ENCODE measurements around the gene NT5DC1.
A peak's percentile ranks its signal among the peaks of the same experiment; 100 is the strongest.

Gene NT5DC1

GRCh38 chr6:116136933-116137340 is 36.3 kb downstream of the NT5DC1 start:
- no peak for DNase-seq (ENCODE audit: low spot score)

- DNase-seq (ENCODE audit: low spot score): peak; percentile 10
Observed at GRCh38 chr6:116139917-116140316, 39.3 kb downstream of the NT5DC1 start.

- no peak for DNase-seq (ENCODE audit: low spot score)
Observed at GRCh38 chr6:116144605-116145004, 44.0 kb downstream of the NT5DC1 start.

GRCh38 chr6:116145803-116146675 is 45.4 kb downstream of the NT5DC1 start:
- DNase-seq (ENCODE audit: low spot score): no peak

- no peak for DNase-seq (ENCODE audit: low spot score)
Observed at GRCh38 chr6:116152620-116153019, 52.0 kb downstream of the NT5DC1 start.

- no peak for DNase-seq (ENCODE audit: low spot score)
Observed at GRCh38 chr6:116154887-116155286, 54.2 kb downstream of the NT5DC1 start.

GRCh38 chr6:116156405-116157326 is 56.0 kb downstream of the NT5DC1 start:
- no peak for DNase-seq (ENCODE audit: low spot score)

GRCh38 chr6:116157391-116157790 is 56.7 kb downstream of the NT5DC1 start:
- no peak for DNase-seq (ENCODE audit: low spot score)

- no peak for DNase-seq (ENCODE audit: low spot score)
Observed at GRCh38 chr6:116158641-116159040, 58.0 kb downstream of the NT5DC1 start.

- no peak for DNase-seq (ENCODE audit: low spot score)
Observed at GRCh38 chr6:116159782-116160524, 59.3 kb downstream of the NT5DC1 start.

- no peak for DNase-seq (ENCODE audit: low spot score)
Observed at GRCh38 chr6:116165596-116165995, 64.9 kb downstream of the NT5DC1 start.

- DNase-seq (ENCODE audit: low spot score): no peak
Observed at GRCh38 chr6:116166369-116166768, 65.7 kb downstream of the NT5DC1 start.

- DNase-seq (ENCODE audit: low spot score): no peak
Observed at GRCh38 chr6:116168148-116168547, 67.5 kb downstream of the NT5DC1 start.

GRCh38 chr6:116169880-116170279 is 69.2 kb downstream of the NT5DC1 start:
- no peak for DNase-seq (ENCODE audit: low spot score)

- DNase-seq (ENCODE audit: low spot score): no peak
Observed at GRCh38 chr6:116170358-116171057, 69.9 kb downstream of the NT5DC1 start.

- no peak for DNase-seq (ENCODE audit: low spot score)
Observed at GRCh38 chr6:116173928-116174327, 73.3 kb downstream of the NT5DC1 start.

GRCh38 chr6:116175344-116175743 is 74.7 kb downstream of the NT5DC1 start:
- no peak for DNase-seq (ENCODE audit: low spot score)

GRCh38 chr6:116176596-116176995 is 75.9 kb downstream of the NT5DC1 start:
- DNase-seq (ENCODE audit: low spot score): no peak

- no peak for DNase-seq (ENCODE audit: low spot score)
Observed at GRCh38 chr6:116180375-116180774, 79.7 kb downstream of the NT5DC1 start.

GRCh38 chr6:116189472-116189871 is 88.8 kb downstream of the NT5DC1 start:
- no peak for DNase-seq (ENCODE audit: low spot score)

- no peak for DNase-seq (ENCODE audit: low spot score)
Observed at GRCh38 chr6:116190550-116190949, 89.9 kb downstream of the NT5DC1 start.
